HG03457 (cell line): ENCODE results near the gene COL1A1.

Source experiments
- ATAC-seq: cut with Tn5 transposase; IDR thresholded peaks from one replicate; pipeline ENCODE4 v1.9.1; 2021; ENCODE audit warnings: moderate number of reproducible peaks; ENCODE audit not compliant: unreplicated experiment

COL1A1 gene

GRCh38 chr17:50144355-50144754 lies 57.1 kb downstream of the COL1A1 start:
- ATAC-seq, result no peak

GRCh38 chr17:50143461-50144176 lies 57.8 kb downstream of the COL1A1 start:
- no peak for ATAC-seq

GRCh38 chr17:50141745-50142110 lies 59.7 kb downstream of the COL1A1 start:
- no peak for ATAC-seq

GRCh38 chr17:50141026-50141744 lies 60.2 kb downstream of the COL1A1 start:
- no peak for ATAC-seq

- no peak for ATAC-seq
Measured at GRCh38 chr17:50139950-50140885, 61.2 kb downstream of the COL1A1 start.

- no peak for ATAC-seq
Measured at GRCh38 chr17:50139185-50139783, 62.1 kb downstream of the COL1A1 start.

- ATAC-seq, result no peak
Measured at GRCh38 chr17:50137042-50137441, 64.4 kb downstream of the COL1A1 start.

- no peak for ATAC-seq
Measured at GRCh38 chr17:50136096-50136687, 65.2 kb downstream of the COL1A1 start.

GRCh38 chr17:50135316-50136095 lies 65.9 kb downstream of the COL1A1 start:
- ATAC-seq, result no peak

- ATAC-seq, result no peak
Measured at GRCh38 chr17:50134206-50135110, 67.0 kb downstream of the COL1A1 start.

- no peak for ATAC-seq
Measured at GRCh38 chr17:50133769-50134099, 67.7 kb downstream of the COL1A1 start.
